ENCODE results near the gene ABCA5.
"Not testable (repeated sequence)": the region's sequence is repeated elsewhere in the genome, so short reads cannot be mapped to it uniquely, and the experiment has no call there.

Gene ABCA5

GRCh38 chr17:69300222-69300621, 26.7 kb downstream of the ABCA5 start:
- DNase-seq (ENCODE audit: low read depth, low spot score) = no peak
- in situ Hi-C loops (cut with HindIII; ENCODE audit: low sequenced_read_pairs) = no loop called here
- TF ChIP-seq, protein P1, sequence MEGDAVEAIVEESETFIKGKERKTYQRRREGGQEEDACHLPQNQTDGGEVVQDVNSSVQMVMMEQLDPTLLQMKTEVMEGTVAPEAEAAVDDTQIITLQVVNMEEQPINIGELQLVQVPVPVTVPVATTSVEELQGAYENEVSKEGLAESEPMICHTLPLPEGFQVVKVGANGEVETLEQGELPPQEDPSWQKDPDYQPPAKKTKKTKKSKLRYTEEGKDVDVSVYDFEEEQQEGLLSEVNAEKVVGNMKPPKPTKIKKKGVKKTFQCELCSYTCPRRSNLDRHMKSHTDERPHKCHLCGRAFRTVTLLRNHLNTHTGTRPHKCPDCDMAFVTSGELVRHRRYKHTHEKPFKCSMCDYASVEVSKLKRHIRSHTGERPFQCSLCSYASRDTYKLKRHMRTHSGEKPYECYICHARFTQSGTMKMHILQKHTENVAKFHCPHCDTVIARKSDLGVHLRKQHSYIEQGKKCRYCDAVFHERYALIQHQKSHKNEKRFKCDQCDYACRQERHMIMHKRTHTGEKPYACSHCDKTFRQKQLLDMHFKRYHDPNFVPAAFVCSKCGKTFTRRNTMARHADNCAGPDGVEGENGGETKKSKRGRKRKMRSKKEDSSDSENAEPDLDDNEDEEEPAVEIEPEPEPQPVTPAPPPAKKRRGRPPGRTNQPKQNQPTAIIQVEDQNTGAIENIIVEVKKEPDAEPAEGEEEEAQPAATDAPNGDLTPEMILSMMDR (IDR thresholded peaks at IDR 0.05; ENCODE audit: low read depth, low read length) = no peak
- H3K4me3 ChIP-seq (ENCODE audit: low read depth, low read length) = no peak overlapping the region

DNA sequence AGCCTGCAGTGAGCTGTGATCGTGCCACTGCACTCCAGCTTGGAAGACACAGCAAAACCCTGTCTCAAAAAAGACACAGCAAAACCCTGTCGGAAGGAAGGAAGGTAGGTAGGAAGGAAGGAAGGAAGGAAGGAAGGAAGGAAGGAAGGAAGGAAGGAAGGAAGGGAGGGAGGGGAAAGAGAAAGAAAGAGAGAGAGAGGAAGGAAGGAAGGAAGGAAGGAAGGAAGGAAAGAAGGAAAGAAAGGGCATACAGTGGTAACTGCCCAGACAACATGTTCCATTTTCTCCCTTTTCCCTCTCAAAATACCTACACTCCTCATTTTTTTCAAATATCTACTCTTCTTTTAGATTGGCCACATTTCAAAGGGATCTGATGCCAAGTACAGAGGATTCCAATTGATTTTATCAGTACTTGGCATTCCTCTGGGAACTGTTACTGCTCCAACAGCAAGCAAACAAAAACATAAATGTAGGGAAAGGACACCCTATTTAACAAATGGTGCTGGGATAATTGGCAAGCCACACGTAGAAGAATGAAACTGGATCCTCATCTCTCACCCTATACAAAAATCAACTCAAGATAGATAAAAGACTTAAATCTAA, 28.7 kb downstream of the ABCA5 start:
- H3K4me3 ChIP-seq (ENCODE audit: low read depth, low read length); in situ Hi-C loops (cut with HindIII; ENCODE audit: low sequenced_read_pairs); DNase-seq (ENCODE audit: low read depth, low spot score): not testable (repeated sequence)

GRCh38 chr17:69287168-69287567, 39.8 kb downstream of the ABCA5 start:
- H3K4me3 ChIP-seq (ENCODE audit: low read depth, low read length) = no peak overlapping the region
- in situ Hi-C loops (cut with HindIII; ENCODE audit: low sequenced_read_pairs) = no loop called here
- DNase-seq (ENCODE audit: low read depth, low spot score) = peak; percentile 15
- TF ChIP-seq, protein P1 (IDR thresholded peaks at IDR 0.05; ENCODE audit: low read depth, low read length) = no peak

- no peak overlapping the region for H3K4me3 ChIP-seq (ENCODE audit: low read depth, low read length)
- DNase-seq (ENCODE audit: low read depth, low spot score) = no peak
- in situ Hi-C loops (cut with HindIII; ENCODE audit: low sequenced_read_pairs) = no loop called here
- TF ChIP-seq, protein P1 (IDR thresholded peaks at IDR 0.05; ENCODE audit: low read depth, low read length) = no peak
Observed at GRCh38 chr17:69286257-69286656, 40.7 kb downstream of the ABCA5 start.

GRCh38 chr17:69284646-69285045, 42.3 kb downstream of the ABCA5 start:
- TF ChIP-seq, protein P1 (IDR thresholded peaks at IDR 0.05; ENCODE audit: low read depth, low read length) = no peak
- no peak for DNase-seq (ENCODE audit: low read depth, low spot score)
- H3K4me3 ChIP-seq (ENCODE audit: low read depth, low read length) = no peak overlapping the region
- in situ Hi-C loops (cut with HindIII; ENCODE audit: low sequenced_read_pairs) = no loop called here

DNA sequence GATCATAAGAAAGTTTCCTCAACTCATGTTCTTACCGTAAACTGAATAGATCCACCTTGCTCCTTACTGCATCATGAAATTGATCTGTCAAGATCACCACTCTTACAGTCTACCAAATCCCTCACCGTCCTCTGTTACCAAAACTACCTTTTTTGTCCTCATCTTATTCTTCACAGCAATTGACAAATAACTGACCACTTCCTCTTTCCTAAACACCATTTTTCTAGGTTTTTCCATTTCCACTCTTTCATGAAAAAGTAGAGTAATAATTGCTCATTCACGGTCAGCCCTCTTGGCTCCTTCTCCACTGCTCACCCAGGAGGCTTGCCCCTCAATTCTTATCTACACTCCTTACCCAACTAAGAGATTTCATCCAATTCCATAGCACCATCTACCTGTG, 44.9 kb downstream of the ABCA5 start:
- DNase-seq (ENCODE audit: low read depth, low spot score) = no peak
- in situ Hi-C loops (cut with HindIII; ENCODE audit: low sequenced_read_pairs) = no loop called here
- H3K4me3 ChIP-seq (ENCODE audit: low read depth, low read length) = no peak overlapping the region
- TF ChIP-seq, protein P1 (IDR thresholded peaks at IDR 0.05; ENCODE audit: low read depth, low read length) = no peak

GRCh38 chr17:69276279-69276678, 50.7 kb downstream of the ABCA5 start:
- DNase-seq (ENCODE audit: low read depth, low spot score); in situ Hi-C loops (cut with HindIII; ENCODE audit: low sequenced_read_pairs); H3K4me3 ChIP-seq (ENCODE audit: low read depth, low read length): not testable (repeated sequence)

DNA sequence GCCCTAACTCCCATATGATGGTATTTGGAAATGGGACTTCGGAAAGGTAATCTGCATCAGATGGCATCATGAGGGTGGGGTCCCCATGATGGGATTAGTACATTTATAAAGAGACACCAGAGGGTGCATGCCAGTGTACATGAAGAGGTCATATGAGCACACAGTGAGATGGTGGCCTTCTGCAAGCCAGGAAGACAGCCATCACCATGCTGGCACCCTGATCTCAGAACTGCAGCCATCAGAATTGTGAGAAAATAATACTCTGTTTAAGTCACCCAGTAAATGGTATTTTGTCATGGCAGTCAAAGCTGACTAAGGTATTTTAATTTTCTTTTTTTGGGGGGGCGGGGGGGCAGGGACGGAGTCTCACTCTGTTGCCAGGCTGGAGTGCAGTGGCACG, 51.2 kb downstream of the ABCA5 start:
- TF ChIP-seq, protein P1 (IDR thresholded peaks at IDR 0.05; ENCODE audit: low read depth, low read length) = no peak
- in situ Hi-C loops (cut with HindIII; ENCODE audit: low sequenced_read_pairs) = no loop called here
- no peak overlapping the region for H3K4me3 ChIP-seq (ENCODE audit: low read depth, low read length)
- DNase-seq (ENCODE audit: low read depth, low spot score) = no peak
